ENCODE measurements around the gene TMEM260. TPM values are rescaled to one million over a fixed set of nuclear protein-coding genes. Genes with fewer than 3 reads are reported as not detected.

Gene TMEM260
- total RNA-seq, 2 donors from 2014 or later: 29.4 to 40.8 TPM

- no peaks in the 10 kb centered on the region for H3K27me3 ChIP-seq (ENCODE audit: control insufficient read depth, insufficient read depth, low read length, poor library complexity, severe bottlenecking)
- Mint-ChIP-seq H3K4me3 (no peak overlapping the region), H3K4me1 (peaks cover 62% of the 10 kb centered on the region), H3K27me3 (ENCODE audit: insufficient read depth) (no peaks in the 10 kb centered on the region), H3K9me3 (peaks cover 2% of the 10 kb centered on the region), H3K36me3 (ENCODE audit: low read depth) (no peaks in the 10 kb centered on the region), H3K27ac (peak overlapping the region; percentile 98)
- H3K36me3 ChIP-seq (ENCODE audit: control insufficient read depth, insufficient read depth, low read length): peaks cover 9% of the 10 kb centered on the region
- H3K9ac ChIP-seq (ENCODE audit: extremely low read depth, low read length, poor library complexity, severe bottlenecking): peak overlapping the region; percentile 37
- no peak overlapping the region for H3K27ac ChIP-seq (ENCODE audit: low read depth, low read length)
- 4 to 24% methylated on average over 3 to 6 of the region's 7 CpGs for WGBS, 2 experiments (ENCODE audit: insufficient coverage in 1 of 2, insufficient read length in 1 of 2)
- peak overlapping the region; percentile 51 for H3K4me3 ChIP-seq (ENCODE audit: low read length)
- H3K4me1 ChIP-seq (ENCODE audit: control insufficient read depth, insufficient read depth, low read length): peaks cover 17% of the 10 kb centered on the region
- no peak for DNase-seq
- H3K9me3 ChIP-seq (ENCODE audit: control insufficient read depth, low read length): no peaks in the 10 kb centered on the region
- peak; percentile 88 for TF ChIP-seq CTCF (conservative IDR thresholded peaks at IDR 0.05)
These were observed 80.5 kb downstream of the TMEM260 start for GRCh38 chr14:56659964-56660551.

GRCh38 chr14:56660677-56661389, 81.2 kb downstream of the TMEM260 start:
- peak; percentile 66 for DNase-seq
- 79 to 80% methylated on average over 3 to 6 of the region's 6 CpGs for WGBS, 2 experiments (ENCODE audit: insufficient coverage in 1 of 2, insufficient read length in 1 of 2)
- Mint-ChIP-seq H3K4me1 (peaks cover 68% of the 10 kb centered on the region), H3K36me3 (ENCODE audit: low read depth) (no peaks in the 10 kb centered on the region), H3K4me3 (no peak overlapping the region), H3K9me3 (peaks cover 2% of the 10 kb centered on the region), H3K27ac (peak overlapping the region; percentile 98), H3K27me3 (ENCODE audit: insufficient read depth) (no peaks in the 10 kb centered on the region)
- Histone ChIP-seq H3K4me1 (ENCODE audit: control insufficient read depth, insufficient read depth, low read length) (peaks cover 20% of the 10 kb centered on the region), H3K9ac (ENCODE audit: extremely low read depth, low read length, poor library complexity, severe bottlenecking) (no peak overlapping the region), H3K4me3 (ENCODE audit: low read length) (peak overlapping the region; percentile 51), H3K27me3 (ENCODE audit: control insufficient read depth, insufficient read depth, low read length, poor library complexity, severe bottlenecking) (no peaks in the 10 kb centered on the region), H3K9me3 (ENCODE audit: control insufficient read depth, low read length) (no peaks in the 10 kb centered on the region), H3K36me3 (ENCODE audit: control insufficient read depth, insufficient read depth, low read length) (peaks cover 9% of the 10 kb centered on the region), H3K27ac (ENCODE audit: low read depth, low read length) (no peak overlapping the region)
- TF ChIP-seq CTCF (conservative IDR thresholded peaks at IDR 0.05): no peak

GRCh38 chr14:56661478-56661877, 81.9 kb downstream of the TMEM260 start:
- peaks cover 73% of the 10 kb centered on the region for H3K4me1 Mint-ChIP-seq
- H3K27me3 ChIP-seq (ENCODE audit: control insufficient read depth, insufficient read depth, low read length, poor library complexity, severe bottlenecking): no peaks in the 10 kb centered on the region
- no peaks in the 10 kb centered on the region for H3K36me3 Mint-ChIP-seq (ENCODE audit: low read depth)
- WGBS, 2 experiments (ENCODE audit: insufficient coverage in 1 of 2, insufficient read length in 1 of 2): 96 to 100% methylated on average over 1 of the region's 1 CpG
- H3K9me3 ChIP-seq (ENCODE audit: control insufficient read depth, low read length): peaks cover under 1% of the 10 kb centered on the region
- peaks cover 9% of the 10 kb centered on the region for H3K36me3 ChIP-seq (ENCODE audit: control insufficient read depth, insufficient read depth, low read length)
- H3K9ac ChIP-seq (ENCODE audit: extremely low read depth, low read length, poor library complexity, severe bottlenecking): no peak overlapping the region
- H3K4me1 ChIP-seq (ENCODE audit: control insufficient read depth, insufficient read depth, low read length): peaks cover 22% of the 10 kb centered on the region
- H3K27me3 Mint-ChIP-seq (ENCODE audit: insufficient read depth): no peaks in the 10 kb centered on the region
- no peak for DNase-seq
- no peak for TF ChIP-seq CTCF (conservative IDR thresholded peaks at IDR 0.05)
- H3K4me3 Mint-ChIP-seq: no peak overlapping the region
- H3K9me3 Mint-ChIP-seq: peaks cover 4% of the 10 kb centered on the region
- no peak overlapping the region for H3K4me3 ChIP-seq (ENCODE audit: low read length)
- no peak overlapping the region for H3K27ac ChIP-seq (ENCODE audit: low read depth, low read length)
- no peak overlapping the region for H3K27ac Mint-ChIP-seq

All from endodermal cell (in vitro differentiated cells).